Neural cell (in vitro differentiated cells): ENCODE measurements around the gene OR1N2. TPM values are rescaled to one million over a fixed set of nuclear protein-coding genes. Genes with fewer than 3 reads are reported as not detected.

Source experiments
- H2AFZ ChIP-seq: fragments of 200-600, 300-800 bp; sonication (generic), shearing (Covaris generic); 2 replicates; pipeline ENCODE4 v1.6.0; 2014; ENCODE audit warnings: low read depth, mild to moderate bottlenecking, antibody characterized with exemption, low read length, moderate library complexity
- H3F3A ChIP-seq: fragments of 200-600 bp; shearing (Covaris generic); 2 replicates; pipeline ENCODE4 v1.6.1; 2016; ENCODE audit warnings: mild to moderate bottlenecking, moderate library complexity, mixed read lengths, antibody characterized with exemption, low read length; ENCODE audit not compliant: insufficient read depth, poor library complexity, severe bottlenecking
- H3K27ac ChIP-seq: fragments of 200-600, 300-800 bp; sonication (generic), shearing (Covaris generic); 2 replicates; pipeline ENCODE4 v1.5.1; 2014; ENCODE audit warnings: mild to moderate bottlenecking, low read length, moderate library complexity
- H3K27me3 ChIP-seq: fragments of 300-800, 200-600 bp; sonication (generic), shearing (Covaris generic); 2 replicates; pipeline ENCODE4 v1.6.0; 2014; ENCODE audit warnings: mild to moderate bottlenecking, low read depth, low read length, moderate library complexity; ENCODE audit not compliant: insufficient read depth
- H3K36me3 ChIP-seq: fragments of 300-800, 200-600 bp; sonication (generic), shearing (Covaris generic); 2 replicates; pipeline ENCODE4 v1.5.1; 2014; ENCODE audit warnings: mild to moderate bottlenecking, antibody characterized with exemption, low read length, moderate library complexity; ENCODE audit not compliant: insufficient read depth
- H3K4me2 ChIP-seq: fragments of 300-800, 200-600 bp; sonication (generic), shearing (Covaris generic); 2 replicates; pipeline ENCODE4 v1.6.0; 2014; ENCODE audit warnings: mild to moderate bottlenecking, low read length
- H3K4me3 ChIP-seq: fragments of 300-800, 200-600 bp; sonication (generic), shearing (Covaris generic); 2 replicates; pipeline ENCODE4 v1.5.1; 2014; ENCODE audit warnings: mild to moderate bottlenecking, low read length, moderate library complexity
- H3K79me2 ChIP-seq: fragments of 200-600 bp; shearing (Covaris generic); replicated peaks from 2 replicates; pipeline ENCODE4 v1.6.0; 2014; ENCODE audit warnings: mild to moderate bottlenecking, low read length, moderate library complexity; ENCODE audit not compliant: insufficient read depth
- H3K9ac ChIP-seq: fragments of 300-800, 200-600 bp; sonication (generic), shearing (Covaris generic); 2 replicates; pipeline ENCODE4 v1.6.1; 2016; ENCODE audit warnings: mild to moderate bottlenecking, low read length, mixed read lengths
- H3K9me2 ChIP-seq: fragments of 200-600 bp; shearing (Covaris generic); 2 replicates; pipeline ENCODE4 v1.6.1; 2016; ENCODE audit warnings: mild to moderate bottlenecking, low read length, mixed read lengths; ENCODE audit not compliant: insufficient read depth
- H3K9me3 ChIP-seq: fragments of 200-600, 300-800 bp; sonication (generic), shearing (Covaris generic); 2 replicates; pipeline ENCODE4 v1.6.1; 2016; ENCODE audit warnings: mild to moderate bottlenecking, mixed run types, low read length, moderate library complexity, mixed read lengths
- H4K20me1 ChIP-seq: fragments of 200-600 bp; shearing (Covaris generic); 2 replicates; pipeline ENCODE4 v1.6.1; 2016; ENCODE audit warnings: mild to moderate bottlenecking, mixed run types; ENCODE audit not compliant: insufficient read depth
- EP300 ChIP-seq: fragments of 450-650 bp; conservative IDR thresholded peaks from 2 replicates; pipeline ENCODE4 v1.6.1; 2014; ENCODE audit warnings: antibody characterized with exemption, mild to moderate bottlenecking, moderate library complexity; ENCODE audit not compliant: poor library complexity, severe bottlenecking
- EZH2 ChIP-seq: fragments of 200-600, 300-800 bp; shearing (Covaris generic), sonication (generic); IDR thresholded peaks from 2 replicates; pipeline ENCODE4 v1.6.1; 2014; ENCODE audit warnings: antibody characterized with exemption, low read length, borderline replicate concordance, mild to moderate bottlenecking; ENCODE audit not compliant: insufficient read depth, poor library complexity, severe bottlenecking
- MXI1 ChIP-seq: fragments of 450-650 bp; conservative IDR thresholded peaks from 2 replicates; pipeline ENCODE4 v1.6.1; 2014; ENCODE audit warnings: antibody characterized with exemption, mild to moderate bottlenecking; ENCODE audit not compliant: poor library complexity, severe bottlenecking
- POLR2AphosphoS5 ChIP-seq: IDR thresholded peaks from 2 replicates; pipeline ENCODE4 v1.6.1; 2012
- RAD21 ChIP-seq: fragments of 450-650 bp; conservative IDR thresholded peaks from 2 replicates; pipeline ENCODE4 v1.6.1; 2014; ENCODE audit warnings: antibody characterized with exemption, mild to moderate bottlenecking, moderate library complexity
- REST ChIP-seq: IDR thresholded peaks from 2 replicates; pipeline ENCODE4 v1.6.1; 2012; ENCODE audit warnings: borderline replicate concordance
- SMC3 ChIP-seq: fragments of 450-650 bp; conservative IDR thresholded peaks from 2 replicates; pipeline ENCODE4 v1.6.1; 2014; ENCODE audit warnings: antibody characterized with exemption, mild to moderate bottlenecking, moderate library complexity; ENCODE audit not compliant: poor library complexity
- TAF1 ChIP-seq: IDR thresholded peaks from 2 replicates; pipeline ENCODE4 v1.6.1; 2012; ENCODE audit warnings: low read depth
- polyA plus RNA-seq: library from polyadenylated mRNA; depleted of rRNA; stranded (reverse); fragments of >200 nt; gene quantifications from 2 replicates; pipeline ENCODE4 v1.2.3, GENCODE V29; 2014
- TF ChIP-seq, protein P1 (sequence below): fragments of 450-650 bp; IDR thresholded peaks from 2 replicates; pipeline ENCODE4 v1.5.1; 2014; ENCODE audit warnings: antibody characterized with exemption, mild to moderate bottlenecking, moderate library complexity; ENCODE audit not compliant: poor library complexity, severe bottlenecking

OR1N2 gene
- polyA plus RNA-seq, 1 donor from 2014 or later = not detected

DNA sequence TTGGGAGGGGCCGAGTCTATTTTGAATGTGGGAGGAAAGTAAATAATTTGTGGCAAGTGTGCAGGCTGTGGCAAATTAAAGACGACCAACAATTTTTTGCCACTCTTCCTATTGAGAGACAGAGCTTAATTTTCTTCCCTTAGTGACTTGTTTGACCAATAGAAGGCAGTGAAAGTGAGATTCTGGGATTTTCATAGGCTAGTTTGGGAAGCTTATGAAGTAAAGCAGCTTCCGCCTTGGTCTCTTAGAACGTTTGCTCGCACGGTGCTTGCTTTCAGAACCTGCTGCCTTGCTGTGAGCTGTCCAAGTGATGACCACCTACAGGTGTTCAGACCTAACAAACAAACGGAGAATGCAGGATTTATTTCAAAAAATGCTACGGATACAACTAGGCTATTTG, 6.7 kb upstream of the OR1N2 start:
- no peak overlapping the region for H3K4me2 ChIP-seq
- H3K27ac ChIP-seq = no peak overlapping the region
- H3K36me3 ChIP-seq = no peaks in the 10 kb centered on the region
- no peaks in the 10 kb centered on the region for H3K9me2 ChIP-seq
- H3K27me3 ChIP-seq = no peaks in the 10 kb centered on the region
- no peaks in the 10 kb centered on the region for H4K20me1 ChIP-seq
- H3K9ac ChIP-seq = no peak overlapping the region
- peaks cover 3% of the 10 kb centered on the region for H3K9me3 ChIP-seq
- no peak overlapping the region for H2AFZ ChIP-seq
- H3K4me3 ChIP-seq = no peak overlapping the region
- TF ChIP-seq EP300 = no peak
- TF ChIP-seq SMC3 = no peak
- TF ChIP-seq EZH2 = no peak
- no peak for TF ChIP-seq POLR2AphosphoS5
- no peak for TF ChIP-seq TAF1
- no peak for TF ChIP-seq REST
- TF ChIP-seq RAD21 = no peak
- TF ChIP-seq MXI1 = no peak
- TF ChIP-seq, protein P1, sequence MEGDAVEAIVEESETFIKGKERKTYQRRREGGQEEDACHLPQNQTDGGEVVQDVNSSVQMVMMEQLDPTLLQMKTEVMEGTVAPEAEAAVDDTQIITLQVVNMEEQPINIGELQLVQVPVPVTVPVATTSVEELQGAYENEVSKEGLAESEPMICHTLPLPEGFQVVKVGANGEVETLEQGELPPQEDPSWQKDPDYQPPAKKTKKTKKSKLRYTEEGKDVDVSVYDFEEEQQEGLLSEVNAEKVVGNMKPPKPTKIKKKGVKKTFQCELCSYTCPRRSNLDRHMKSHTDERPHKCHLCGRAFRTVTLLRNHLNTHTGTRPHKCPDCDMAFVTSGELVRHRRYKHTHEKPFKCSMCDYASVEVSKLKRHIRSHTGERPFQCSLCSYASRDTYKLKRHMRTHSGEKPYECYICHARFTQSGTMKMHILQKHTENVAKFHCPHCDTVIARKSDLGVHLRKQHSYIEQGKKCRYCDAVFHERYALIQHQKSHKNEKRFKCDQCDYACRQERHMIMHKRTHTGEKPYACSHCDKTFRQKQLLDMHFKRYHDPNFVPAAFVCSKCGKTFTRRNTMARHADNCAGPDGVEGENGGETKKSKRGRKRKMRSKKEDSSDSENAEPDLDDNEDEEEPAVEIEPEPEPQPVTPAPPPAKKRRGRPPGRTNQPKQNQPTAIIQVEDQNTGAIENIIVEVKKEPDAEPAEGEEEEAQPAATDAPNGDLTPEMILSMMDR = no peak
- no peaks in the 10 kb centered on the region for H3F3A ChIP-seq
- no peaks in the 10 kb centered on the region for H3K79me2 ChIP-seq

DNA sequence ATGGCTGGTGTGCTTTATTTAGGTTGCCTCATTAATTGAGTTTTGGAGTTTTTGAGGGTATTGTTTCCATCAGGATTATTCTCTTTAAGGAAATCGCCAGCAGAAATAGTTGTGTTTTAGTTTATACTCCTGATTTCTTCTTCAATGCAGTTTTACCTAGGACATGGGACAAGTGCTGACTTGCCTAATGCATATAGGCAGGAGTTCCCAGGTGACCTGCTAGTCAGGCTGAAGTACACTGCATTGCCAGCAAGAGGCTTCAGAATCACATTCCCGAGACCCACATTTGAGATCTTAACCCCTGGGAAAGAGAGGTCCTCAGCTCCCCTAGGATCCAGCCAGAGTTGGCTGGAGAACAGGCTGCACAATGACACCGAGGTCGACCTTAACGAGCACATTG, 1.5 kb upstream of the OR1N2 start:
- Histone ChIP-seq H3K9me2 (no peaks in the 10 kb centered on the region), H3K36me3 (no peaks in the 10 kb centered on the region), H3K4me3 (no peak overlapping the region), H3K27ac (no peak overlapping the region), H3K4me2 (no peak overlapping the region), H3K27me3 (no peaks in the 10 kb centered on the region), H2AFZ (no peak overlapping the region), H3F3A (no peaks in the 10 kb centered on the region), H4K20me1 (no peaks in the 10 kb centered on the region), H3K9ac (no peak overlapping the region), H3K9me3 (peaks cover 3% of the 10 kb centered on the region), H3K79me2 (no peaks in the 10 kb centered on the region)
- TF ChIP-seq TAF1 (no peak), SMC3 (no peak), EP300 (no peak), POLR2AphosphoS5 (no peak), MXI1 (no peak), EZH2 (no peak), REST (no peak), RAD21 (no peak)
- TF ChIP-seq, protein P1 = no peak
